Mucosa of rectum (tissue), 2 donors: ENCODE results near the gene SLC25A38.

ENCODE experiments used
- H3K27ac ChIP-seq, 2 donors: one replicate each; pipeline ENCODE4 v1.7.0; 2013; ENCODE audit warnings: inconsistent platforms in 2 of 2, low read depth in 2 of 2, low read length in 2 of 2
- H3K27me3 ChIP-seq, 2 donors: one replicate each; pipeline ENCODE4 v1.7.0; 2013; ENCODE audit warnings: low read length in 2 of 2; ENCODE audit not compliant: control insufficient read depth in 2 of 2, insufficient read depth in 2 of 2
- H3K36me3 ChIP-seq, 2 donors: one replicate each; pipeline ENCODE4 v1.7.0; 2013; ENCODE audit warnings: low read length in 2 of 2; ENCODE audit not compliant: control insufficient read depth in 2 of 2, insufficient read depth in 2 of 2
- H3K4me1 ChIP-seq, 2 donors: one replicate each; pipeline ENCODE4 v1.7.0; 2013; ENCODE audit warnings: low read length in 2 of 2, mild to moderate bottlenecking in 1 of 2; ENCODE audit not compliant: control insufficient read depth in 2 of 2, insufficient read depth in 2 of 2
- H3K4me3 ChIP-seq, 2 donors: one replicate each; pipeline ENCODE4 v1.7.0; 2013; ENCODE audit warnings: low read length in 2 of 2
- H3K9ac ChIP-seq, 2 donors: one replicate each; pipeline ENCODE4 v1.7.0; 2013; ENCODE audit warnings: low read length in 2 of 2, low read depth in 1 of 2, mild to moderate bottlenecking in 1 of 2
- H3K9me3 ChIP-seq, 2 donors: one replicate each; pipeline ENCODE4 v1.7.0; 2013; ENCODE audit warnings: low read length in 2 of 2; ENCODE audit not compliant: control insufficient read depth in 2 of 2
- donor health status: healthy.
- donor health status: Normal muscosa, but diverticular disease.

SLC25A38 gene

GRCh38 chr3:39446444-39446843 lies 63.3 kb downstream of the SLC25A38 start:
- peaks cover 0 to 7% of the 10 kb centered on the region in 2 donors for H3K4me1 ChIP-seq
- no peaks in the 10 kb centered on the region for H3K9me3 ChIP-seq
- no peak overlapping the region for H3K9ac ChIP-seq
- H3K27me3 ChIP-seq: no peaks in the 10 kb centered on the region
- no peak overlapping the region for H3K4me3 ChIP-seq
- no peaks in the 10 kb centered on the region for H3K36me3 ChIP-seq
- no peak overlapping the region for H3K27ac ChIP-seq
